Hepatocyte (in vitro differentiated cells): Measurements from ENCODE around the gene SMIM22. TPM values are rescaled to one million over a fixed set of nuclear protein-coding genes. Genes with fewer than 3 reads are reported as not detected.

Source experiments
- DNase-seq: peaks from one replicate; pipeline ENCODE4 v3.0.0-alpha.2; 2016; ENCODE audit warnings: low spot score
- H2AFZ ChIP-seq: fragments of 200-600 bp; sonication (generic); 2 replicates; pipeline ENCODE4 v1.6.0; 2016; ENCODE audit warnings: antibody characterized with exemption, mild to moderate bottlenecking
- H3K27ac ChIP-seq: fragments of 200-600 bp; sonication (generic); 2 replicates; pipeline ENCODE4 v1.5.1; 2016; ENCODE audit warnings: mild to moderate bottlenecking
- H3K27me3 ChIP-seq: fragments of 200-600 bp; sonication (generic); 2 replicates; pipeline ENCODE4 v1.6.1; 2016
- H3K36me3 ChIP-seq: fragments of 200-600 bp; sonication (generic); replicated peaks from 2 replicates; pipeline ENCODE4 v1.5.1; 2016; ENCODE audit warnings: low read depth; ENCODE audit not compliant: insufficient read depth
- H3K4me1 ChIP-seq: fragments of 200-600 bp; sonication (generic); 2 replicates; pipeline ENCODE4 v1.5.1; 2016; ENCODE audit warnings: mild to moderate bottlenecking, moderate library complexity; ENCODE audit not compliant: insufficient read depth
- H3K4me2 ChIP-seq: fragments of 200-600 bp; sonication (generic); 2 replicates; pipeline ENCODE4 v1.6.0; 2016
- H3K4me3 ChIP-seq: fragments of 200-600 bp; sonication (generic); 2 replicates; pipeline ENCODE4 v1.5.1; 2016; ENCODE audit warnings: mild to moderate bottlenecking
- H3K79me2 ChIP-seq: fragments of 200-600 bp; sonication (generic); 2 replicates; pipeline ENCODE4 v1.6.0; 2017; ENCODE audit warnings: mild to moderate bottlenecking
- H3K9me2 ChIP-seq: fragments of 200-600 bp; sonication (generic); replicated peaks from 2 replicates; pipeline ENCODE4 v1.6.0; 2017; ENCODE audit warnings: mild to moderate bottlenecking; ENCODE audit not compliant: insufficient read depth
- H3K9me3 ChIP-seq: fragments of 200-600 bp; sonication (generic); 2 replicates; pipeline ENCODE4 v1.5.1; 2016; ENCODE audit warnings: low read depth, mild to moderate bottlenecking
- H4K20me1 ChIP-seq: fragments of 200-600 bp; sonication (generic); 2 replicates; pipeline ENCODE4 v1.6.0; 2016; ENCODE audit warnings: mild to moderate bottlenecking; ENCODE audit not compliant: insufficient read depth, poor library complexity, severe bottlenecking
- EZH2 ChIP-seq: fragments of 200-600 bp; sonication (generic); IDR thresholded peaks from 2 replicates; pipeline ENCODE4 v1.6.1; 2016; ENCODE audit warnings: antibody characterized with exemption, mild to moderate bottlenecking, borderline replicate concordance
- EZH2phosphoT487 ChIP-seq: fragments of 200-600 bp; sonication (generic); IDR thresholded peaks from one replicate; pipeline ENCODE4 v1.6.1; 2018; ENCODE audit warnings: antibody characterized with exemption, mild to moderate bottlenecking, low read depth, moderate library complexity; ENCODE audit not compliant: unreplicated experiment, severe bottlenecking
- WGBS: methylation state at CpG from one replicate; pipeline ENCODE4 v1.1.6; 2016; ENCODE audit warnings: low lambda C conversion rate; ENCODE audit errors: missing lambda C conversion rate; 5-methylcytosine and 5-hydroxymethylcytosine counted together
- polyA plus RNA-seq: library from polyadenylated mRNA; unstranded; fragments of >200 nt; fragmentation: Nextera tagmentation; extraction: Ambion mirVana; gene quantifications from 2 replicates; pipeline ENCODE4 v1.2.1, GENCODE V29; 2016
- total RNA-seq: library from RNA; depleted of rRNA; stranded (reverse); fragments of >200 nt; gene quantifications from 2 replicates; pipeline ENCODE4 v1.2.3, GENCODE V29; 2014
- TF ChIP-seq, protein P1 (sequence below): fragments of 200-600 bp; sonication (generic); IDR thresholded peaks from 2 replicates; pipeline ENCODE4 v1.5.1; 2016; ENCODE audit warnings: antibody characterized with exemption, mild to moderate bottlenecking; ENCODE audit not compliant: poor library complexity

Gene SMIM22
- total and polyA plus RNA-seq, 2 experiments from 2014 or later = 15.1 TPM; not detected in 1

GRCh38 chr16:4825196-4825595 lies 30.0 kb downstream of the SMIM22 start:
- Histone ChIP-seq H3K36me3 (peaks cover 3% of the 10 kb centered on the region), H4K20me1 (no peaks in the 10 kb centered on the region), H3K9me3 (no peaks in the 10 kb centered on the region), H2AFZ (no peak overlapping the region), H3K4me1 (no peaks in the 10 kb centered on the region), H3K9me2 (no peaks in the 10 kb centered on the region), H3K27me3 (no peaks in the 10 kb centered on the region), H3K4me3 (no peak overlapping the region), H3K27ac (no peak overlapping the region), H3K4me2 (no peak overlapping the region), H3K79me2 (no peaks in the 10 kb centered on the region)
- DNase-seq = no peak
- TF ChIP-seq EZH2 = no peak
- TF ChIP-seq EZH2phosphoT487 = no peak
- TF ChIP-seq, protein P1, sequence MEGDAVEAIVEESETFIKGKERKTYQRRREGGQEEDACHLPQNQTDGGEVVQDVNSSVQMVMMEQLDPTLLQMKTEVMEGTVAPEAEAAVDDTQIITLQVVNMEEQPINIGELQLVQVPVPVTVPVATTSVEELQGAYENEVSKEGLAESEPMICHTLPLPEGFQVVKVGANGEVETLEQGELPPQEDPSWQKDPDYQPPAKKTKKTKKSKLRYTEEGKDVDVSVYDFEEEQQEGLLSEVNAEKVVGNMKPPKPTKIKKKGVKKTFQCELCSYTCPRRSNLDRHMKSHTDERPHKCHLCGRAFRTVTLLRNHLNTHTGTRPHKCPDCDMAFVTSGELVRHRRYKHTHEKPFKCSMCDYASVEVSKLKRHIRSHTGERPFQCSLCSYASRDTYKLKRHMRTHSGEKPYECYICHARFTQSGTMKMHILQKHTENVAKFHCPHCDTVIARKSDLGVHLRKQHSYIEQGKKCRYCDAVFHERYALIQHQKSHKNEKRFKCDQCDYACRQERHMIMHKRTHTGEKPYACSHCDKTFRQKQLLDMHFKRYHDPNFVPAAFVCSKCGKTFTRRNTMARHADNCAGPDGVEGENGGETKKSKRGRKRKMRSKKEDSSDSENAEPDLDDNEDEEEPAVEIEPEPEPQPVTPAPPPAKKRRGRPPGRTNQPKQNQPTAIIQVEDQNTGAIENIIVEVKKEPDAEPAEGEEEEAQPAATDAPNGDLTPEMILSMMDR = no peak
- WGBS = 94% methylated on average over 8 of the region's 8 CpGs

- H3K79me2 ChIP-seq = no peaks in the 10 kb centered on the region
- no peaks in the 10 kb centered on the region for H4K20me1 ChIP-seq
- no peaks in the 10 kb centered on the region for H3K4me1 ChIP-seq
- no peaks in the 10 kb centered on the region for H3K9me3 ChIP-seq
- DNase-seq = no peak
- peaks cover 3% of the 10 kb centered on the region for H3K36me3 ChIP-seq
- TF ChIP-seq EZH2 (no peak), EZH2phosphoT487 (no peak)
- TF ChIP-seq, protein P1 = no peak
- no peak overlapping the region for H3K27ac ChIP-seq
- 98% methylated on average over 4 of the region's 4 CpGs for WGBS
- H3K4me3 ChIP-seq = no peak overlapping the region
- no peak overlapping the region for H2AFZ ChIP-seq
- no peaks in the 10 kb centered on the region for H3K9me2 ChIP-seq
- H3K27me3 ChIP-seq = no peaks in the 10 kb centered on the region
- no peak overlapping the region for H3K4me2 ChIP-seq
Measured at GRCh38 chr16:4826526-4826925, 31.4 kb downstream of the SMIM22 start.

DNA sequence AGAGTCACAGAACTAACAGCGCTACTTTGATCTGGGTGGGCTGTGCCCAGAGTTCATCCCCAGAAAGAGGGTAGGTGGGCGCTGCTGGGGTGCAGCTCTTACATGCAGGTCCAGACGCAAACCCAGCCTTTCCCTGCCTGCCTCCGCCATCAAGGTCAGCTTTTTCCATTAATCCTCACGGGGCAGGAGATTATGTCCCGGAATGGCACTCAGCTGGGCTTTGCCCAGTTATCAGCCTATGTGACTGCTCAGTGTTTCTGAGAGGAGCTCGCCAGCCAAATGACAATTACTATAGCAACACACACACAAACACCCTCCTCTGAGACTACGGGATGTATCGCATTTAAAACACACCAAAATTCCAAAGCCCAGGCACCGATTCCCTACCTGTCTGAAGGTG lies 31.8 kb downstream of the SMIM22 start:
- Histone ChIP-seq H4K20me1 (peaks cover under 1% of the 10 kb centered on the region), H2AFZ (no peak overlapping the region), H3K9me3 (no peaks in the 10 kb centered on the region), H3K27ac (no peak overlapping the region), H3K4me2 (no peak overlapping the region), H3K4me3 (no peak overlapping the region), H3K27me3 (no peaks in the 10 kb centered on the region), H3K9me2 (no peaks in the 10 kb centered on the region), H3K79me2 (no peaks in the 10 kb centered on the region), H3K36me3 (peaks cover 3% of the 10 kb centered on the region), H3K4me1 (no peaks in the 10 kb centered on the region)
- TF ChIP-seq EZH2 (no peak), EZH2phosphoT487 (no peak)
- TF ChIP-seq, protein P1 = no peak
- DNase-seq = no peak
- 99% methylated on average over 10 of the region's 10 CpGs for WGBS
